NCI-H460 (cell line): ENCODE results near the gene JARID2. TPM values are rescaled to one million over a fixed set of nuclear protein-coding genes. Genes with fewer than 3 reads are reported as not detected.
A peak's percentile ranks its signal among the peaks of the same experiment; 100 is the strongest.

Source experiments
- DNase-seq: peaks from one replicate; pipeline ENCODE4 v3.0.0-alpha.2; 2016; ENCODE audit warnings: low read depth; ENCODE audit errors: extremely low read depth
- total RNA-seq: library from RNA; depleted of rRNA; stranded (reverse); fragments of >200 nt; shearing (Covaris generic); gene quantifications from 2 replicates; pipeline ENCODE4 v1.2.3, GENCODE V29; 2014

The JARID2 gene
- total RNA-seq, 1 experiment from 2014 or later: 3.5 TPM

GRCh38 chr6:15476631-15477380 is 230.9 kb downstream of the JARID2 start:
- DNase-seq: no peak

- no peak for DNase-seq
Measured at GRCh38 chr6:15477746-15478145, 231.9 kb downstream of the JARID2 start.

- DNase-seq: no peak
Measured at GRCh38 chr6:15479761-15480160, 233.9 kb downstream of the JARID2 start.

- DNase-seq: no peak
Measured at GRCh38 chr6:15480525-15480924, 234.7 kb downstream of the JARID2 start.

- DNase-seq: no peak
Measured at GRCh38 chr6:15481390-15482291, 235.8 kb downstream of the JARID2 start.

- no peak for DNase-seq
Measured at GRCh38 chr6:15483060-15483459, 237.2 kb downstream of the JARID2 start.

GRCh38 chr6:15484140-15484539 is 238.3 kb downstream of the JARID2 start:
- DNase-seq: no peak

- DNase-seq: no peak
Measured at GRCh38 chr6:15484821-15485220, 239.0 kb downstream of the JARID2 start.

GRCh38 chr6:15485936-15486335 is 240.1 kb downstream of the JARID2 start:
- DNase-seq: no peak

- DNase-seq: no peak
Measured at GRCh38 chr6:15487262-15487661, 241.4 kb downstream of the JARID2 start.

GRCh38 chr6:15489261-15489962 is 243.5 kb downstream of the JARID2 start:
- DNase-seq: no peak

GRCh38 chr6:15490242-15491100 is 244.6 kb downstream of the JARID2 start:
- no peak for DNase-seq

- peak; percentile 36 for DNase-seq
Measured at GRCh38 chr6:15491255-15491985, 245.6 kb downstream of the JARID2 start.

GRCh38 chr6:15491986-15492269 is 246.1 kb downstream of the JARID2 start:
- DNase-seq: no peak

- DNase-seq: no peak
Measured at GRCh38 chr6:15493437-15494168, 247.7 kb downstream of the JARID2 start.

- DNase-seq: no peak
Measured at GRCh38 chr6:15495375-15495901, 249.6 kb downstream of the JARID2 start.

GRCh38 chr6:15496345-15497131 is 250.7 kb downstream of the JARID2 start:
- no peak for DNase-seq

- DNase-seq: no peak
Measured at GRCh38 chr6:15498640-15499039, 252.8 kb downstream of the JARID2 start.
